Measurements from ENCODE around the gene OBP2A. TPM values are rescaled to one million over a fixed set of nuclear protein-coding genes. Genes with fewer than 3 reads are reported as not detected.

Gene OBP2A
- total and polyA plus RNA-seq, 2 of the 8 experiments (the other 6 are each of a cell fraction or from before 2014, with no cell fraction given), result not detected

GRCh38 chr9:135499326-135500070 lies 46.4 kb upstream of the OBP2A start (continued):
- TF ChIP-seq KDM5A (IDR thresholded peaks at IDR 0.05; ENCODE audit: low read length) (no peak), ZNF274 (IDR thresholded peaks at IDR 0.05; ENCODE audit: borderline replicate concordance, extremely low read depth, low read length) (no peak), FOSL1 (IDR thresholded peaks at IDR 0.05; ENCODE audit: insufficient read depth, low read depth, low read length) (no peak), SP1 (IDR thresholded peaks at IDR 0.05; ENCODE audit: low read depth, low read length) (no peak), HDAC2 (IDR thresholded peaks at IDR 0.05; ENCODE audit: borderline replicate concordance in 1 of 2, low read depth in 2 of 2, low read length in 2 of 2) (peak; percentile 36 to 65; a peak in 2 of 4 replicates), TAF7 (optimal IDR thresholded peaks at IDR 0.05; ENCODE audit: borderline replicate concordance, low read depth, low read length) (no peak), CHD7 (IDR thresholded peaks at IDR 0.05; ENCODE audit: insufficient replicate concordance, low read length) (no peak), EGR1 (IDR thresholded peaks at IDR 0.05; ENCODE audit: borderline replicate concordance, low read depth, low read length) (no peak), EZH2 (IDR thresholded peaks at IDR 0.05; ENCODE audit: low read depth, low read length, severe bottlenecking) (no peak)

Data from H1 (cell line).